Amniotic stem cell (primary cell): ENCODE results near the gene BRD2.

Source experiments
- DNase-seq: peaks from one replicate; lab custom pipeline; 2025; lab: John Stamatoyannopoulos, UW

Gene BRD2

GRCh38 chr6:32949113-32949512, 19.3 kb upstream of the BRD2 start:
- DNase-seq = no peak

DNA sequence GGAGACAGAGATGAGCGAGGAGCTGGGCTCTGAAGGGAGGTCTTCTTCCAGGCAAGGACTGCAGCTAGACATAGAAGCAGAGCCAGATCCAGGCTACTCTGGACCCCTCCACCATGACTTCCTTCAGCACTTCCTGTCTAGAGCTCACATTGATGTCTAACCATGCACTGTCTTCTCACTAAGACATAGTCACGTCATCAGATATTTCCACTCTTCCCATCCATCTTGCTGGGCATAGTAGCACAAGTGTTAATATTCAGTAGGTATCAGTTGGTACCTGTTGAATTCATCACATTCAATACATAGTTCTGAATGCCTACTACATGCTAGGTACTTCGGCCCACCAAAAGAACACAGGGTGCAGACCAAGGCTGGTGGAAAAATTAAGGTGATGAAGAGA, 18.4 kb upstream of the BRD2 start:
- no peak for DNase-seq

DNA sequence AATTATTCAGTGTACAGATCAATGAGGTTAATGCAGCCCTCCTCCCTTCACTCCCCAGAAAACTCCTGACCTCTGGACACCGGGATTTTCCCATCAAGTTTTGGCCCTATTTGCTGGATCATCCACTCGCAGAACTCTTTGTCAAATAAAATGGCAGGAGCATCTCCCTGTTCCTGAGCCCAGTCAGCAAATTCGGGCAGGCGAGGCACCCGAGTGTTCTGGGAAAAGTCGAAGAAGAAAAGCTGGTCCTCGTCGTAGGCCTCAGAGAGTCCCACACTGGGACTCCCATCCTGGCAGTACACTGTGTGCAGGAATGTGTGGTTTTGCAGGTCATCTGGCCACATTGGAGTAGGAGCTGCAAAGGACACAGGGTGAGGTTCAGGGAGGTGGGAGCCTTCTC, 17.9 kb upstream of the BRD2 start:
- DNase-seq = no peak

DNA sequence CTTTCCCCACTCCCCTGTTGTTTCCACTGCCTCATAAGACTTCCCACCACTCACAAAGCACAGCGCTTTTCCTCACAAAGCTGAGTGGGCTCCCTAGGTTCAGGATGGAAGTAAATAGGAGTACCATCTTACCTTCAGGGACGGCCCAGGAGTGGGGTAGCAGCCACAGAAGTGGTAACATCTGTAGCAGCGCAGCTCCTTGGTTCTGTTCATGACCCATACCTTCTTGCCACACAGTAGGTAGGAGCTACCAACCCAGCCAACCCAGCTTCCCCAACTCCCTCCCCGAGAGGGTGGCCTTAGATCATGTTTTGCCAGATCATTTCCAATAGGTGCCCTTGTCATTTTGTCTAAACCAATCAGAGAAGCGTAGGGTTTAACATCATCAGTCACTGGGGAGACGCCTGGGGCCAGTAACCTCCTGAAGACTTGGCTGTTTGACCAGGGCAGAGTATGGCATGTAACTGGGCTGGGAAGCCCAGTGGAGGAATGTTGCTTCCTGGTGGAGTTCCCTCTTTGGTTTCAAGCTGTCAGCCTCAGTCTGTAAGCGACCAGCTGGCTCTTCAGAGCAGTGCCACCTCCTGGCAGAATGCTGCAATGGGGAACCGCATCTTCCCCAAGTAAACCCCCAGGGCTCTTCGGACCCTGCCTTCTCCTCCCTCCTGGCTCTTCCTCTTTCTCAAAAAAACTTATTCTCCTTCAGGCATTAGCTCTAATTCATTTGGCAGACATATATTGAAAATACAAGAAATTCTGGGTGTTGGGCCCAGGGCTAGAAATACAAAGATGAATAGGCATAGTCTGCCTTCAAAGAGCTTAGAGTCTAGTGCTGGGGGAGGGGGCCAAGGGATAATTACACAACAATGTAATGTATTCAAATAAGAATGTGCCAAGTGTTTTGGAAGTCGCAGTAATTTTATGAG, 15.3 kb upstream of the BRD2 start, which contains the start of gene HLA-DMA:
Gene HLA-DMA, minus strand, starts transcription at position 281 of the 923 bp plus-strand sequence. Its CDS starts 61 bp downstream, at position 220.
- peak; percentile 86 for DNase-seq

GRCh38 chr6:32953775-32954174, 14.6 kb upstream of the BRD2 start:
- DNase-seq = no peak

GRCh38 chr6:32954267-32954666, 14.1 kb upstream of the BRD2 start:
- no peak for DNase-seq

DNA sequence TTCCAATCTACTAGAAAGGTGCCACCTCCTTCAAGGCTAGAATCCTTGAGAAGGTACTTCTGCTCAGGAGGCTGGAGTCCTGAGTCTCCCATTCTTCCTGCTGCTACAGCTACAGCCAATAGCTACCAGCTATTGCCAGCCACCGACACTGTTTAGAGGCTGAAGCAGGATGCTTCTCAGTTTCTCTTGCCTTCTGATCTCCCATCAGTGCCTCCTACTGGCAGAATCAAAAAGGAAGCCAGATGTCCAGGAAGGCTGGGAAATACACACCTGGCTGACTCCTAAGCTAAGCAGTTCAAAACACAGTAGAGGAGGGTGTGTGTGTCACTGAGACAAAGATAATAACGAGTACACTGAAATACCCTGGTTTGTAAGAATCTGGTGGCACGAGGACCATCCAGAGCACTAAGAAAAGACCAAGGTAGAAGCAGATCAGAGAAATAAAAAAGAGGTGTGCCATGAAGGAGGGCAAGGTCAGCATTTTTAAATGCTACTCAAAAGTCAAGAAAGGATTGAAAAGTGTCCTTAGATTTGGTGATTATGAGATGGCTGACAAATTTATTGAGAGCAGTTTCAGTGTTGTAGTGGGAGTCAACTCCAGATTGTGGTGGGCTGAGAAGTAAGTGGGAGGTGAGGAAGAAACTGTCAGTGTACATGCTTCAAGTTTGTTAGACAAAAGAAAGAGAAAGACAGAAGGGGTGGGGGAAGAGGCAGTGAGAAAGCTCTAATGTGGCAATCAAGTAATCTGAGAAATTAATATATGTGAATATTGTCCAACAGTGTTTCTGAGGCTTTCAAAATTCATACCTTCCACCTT, 13.2 kb upstream of the BRD2 start:
- no peak for DNase-seq

GRCh38 chr6:32956176-32956575, 12.2 kb upstream of the BRD2 start:
- no peak for DNase-seq

GRCh38 chr6:32960563-32960962, 7.8 kb upstream of the BRD2 start:
- DNase-seq = no peak

DNA sequence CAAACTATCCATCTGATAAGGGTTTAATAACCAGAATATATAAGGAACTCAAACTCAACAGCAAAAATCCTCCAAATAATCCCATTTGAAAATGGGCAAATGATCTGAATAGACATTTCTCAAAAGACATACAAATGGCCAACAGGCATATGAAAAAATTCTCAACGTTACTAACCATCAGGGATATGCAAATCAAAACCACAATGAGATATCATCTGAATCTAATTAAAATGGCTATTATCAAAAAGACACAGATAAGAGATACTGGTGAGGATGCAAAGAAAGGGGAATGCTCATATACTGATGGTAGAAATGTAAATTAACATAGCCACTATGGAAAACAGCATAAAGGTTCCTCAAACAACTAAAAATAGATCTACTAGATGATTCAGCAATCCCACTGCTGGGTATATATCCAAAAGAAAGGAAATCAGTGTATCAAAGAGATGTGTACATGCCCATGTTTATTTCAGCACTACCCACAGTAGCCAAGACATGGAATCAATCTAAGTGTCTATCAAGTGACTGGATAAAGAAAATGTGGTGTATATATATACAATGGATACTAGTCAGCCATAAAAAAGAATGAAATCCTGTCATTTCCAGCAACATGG, 6.1 kb upstream of the BRD2 start:
- no peak for DNase-seq

DNA sequence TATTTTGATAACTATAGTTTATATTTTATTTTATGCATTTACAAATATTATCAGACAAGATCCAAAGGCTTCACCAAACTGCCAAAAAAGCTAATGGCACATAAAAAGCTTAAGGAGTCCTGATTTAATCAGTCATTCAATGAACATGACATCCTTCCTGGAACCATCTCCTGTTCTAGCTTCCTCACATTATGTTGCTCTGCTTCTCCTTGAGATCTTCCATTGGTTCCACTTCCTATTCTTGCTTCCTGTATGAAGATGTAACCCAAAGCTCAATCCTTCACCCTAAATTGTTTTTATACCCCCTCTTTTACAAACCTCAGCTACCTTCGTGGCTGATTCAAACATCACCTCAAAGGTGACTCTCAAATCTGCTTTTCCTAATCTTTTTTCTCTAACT, 4.5 kb upstream of the BRD2 start:
- DNase-seq = no peak

GRCh38 chr6:32964776-32965175, 3.6 kb upstream of the BRD2 start:
- DNase-seq = no peak

GRCh38 chr6:32967151-32968091, 973 bp upstream of the BRD2 start:
- DNase-seq = no peak

DNA sequence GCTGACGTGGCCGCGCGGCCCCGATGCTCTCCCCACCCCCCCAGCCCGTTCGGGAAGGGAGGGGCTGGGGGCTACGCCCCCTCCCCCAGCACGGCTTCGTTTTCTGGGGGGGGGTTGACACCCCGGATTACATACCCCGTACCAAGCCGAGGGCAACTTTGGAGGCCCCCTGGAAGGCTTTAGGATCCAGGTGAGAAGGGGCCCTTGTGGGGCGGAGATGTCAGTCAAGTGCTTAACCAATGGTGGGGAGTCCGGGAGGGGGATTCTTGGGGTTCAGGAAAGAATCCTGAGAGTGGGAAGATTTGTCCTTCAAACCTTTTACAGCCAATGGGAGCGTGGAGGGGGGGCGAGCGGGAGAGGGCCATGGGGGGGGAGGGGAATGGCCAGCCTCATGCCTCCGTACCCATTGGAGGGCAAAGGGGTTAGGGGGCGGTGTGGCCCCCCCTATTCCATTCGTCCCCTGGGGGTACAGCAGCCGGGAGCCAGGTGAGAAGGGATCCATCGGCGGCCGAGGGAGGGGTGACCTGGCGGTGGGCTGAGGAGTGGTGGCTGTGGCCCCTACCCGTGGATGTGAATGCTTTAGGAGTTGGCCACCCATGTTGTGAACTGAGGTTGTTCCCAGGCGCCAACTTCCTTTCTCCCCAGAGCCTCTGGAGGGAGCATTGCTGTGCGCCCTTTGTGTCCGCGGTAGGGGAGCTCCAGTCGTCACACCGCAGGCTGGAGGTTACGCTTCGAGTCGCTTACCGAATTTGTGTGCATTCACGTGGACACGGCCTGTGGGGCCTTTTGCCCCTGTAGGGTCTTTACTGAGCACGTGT, 682 bp downstream of the BRD2 start:
- DNase-seq = peak; percentile 58

- peak; percentile 94 for DNase-seq
Measured at GRCh38 chr6:32969685-32970412, 1.5 kb downstream of the BRD2 start.

- peak; percentile 84 for DNase-seq
Measured at GRCh38 chr6:32970413-32971241, 2.2 kb downstream of the BRD2 start.

GRCh38 chr6:32971242-32971580, 2.8 kb downstream of the BRD2 start:
- no peak for DNase-seq

DNA sequence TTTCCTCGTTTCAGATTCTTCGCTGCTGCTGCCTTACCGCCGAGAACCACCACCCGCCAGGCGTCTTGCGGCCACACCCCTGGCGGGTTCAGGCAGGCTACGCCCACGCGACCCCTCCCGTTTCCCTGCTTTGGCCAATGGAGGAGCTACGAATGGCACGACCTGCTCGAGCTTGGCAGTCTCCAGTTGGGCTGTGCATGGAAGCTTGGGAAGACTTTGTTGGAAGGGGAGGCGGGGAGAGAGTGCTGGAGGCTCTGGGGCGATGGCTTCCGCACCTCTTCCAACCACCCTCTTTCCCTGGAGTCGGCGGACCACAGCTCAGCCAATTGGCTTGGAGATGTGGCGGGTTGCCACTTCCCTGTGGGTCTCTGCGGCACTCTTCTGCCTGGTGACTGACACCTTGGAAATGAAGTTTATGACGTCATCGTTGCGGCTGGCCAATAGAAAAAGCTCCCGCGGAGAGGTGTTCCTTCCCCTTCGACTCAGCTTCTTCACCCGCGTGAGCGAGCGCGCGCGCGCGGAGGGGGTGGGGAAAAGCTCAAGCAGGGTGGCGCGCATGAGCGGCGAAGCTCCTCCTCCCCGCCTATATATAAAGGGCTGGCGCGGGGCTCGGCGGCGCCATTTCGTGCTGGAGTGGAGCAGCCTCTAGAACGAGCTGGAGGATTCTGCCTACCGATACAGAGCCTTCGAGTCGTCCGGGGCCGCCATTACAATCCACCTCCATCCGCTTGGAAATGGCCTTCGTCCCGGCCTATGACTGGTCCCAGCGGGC, 3.4 kb downstream of the BRD2 start:
- DNase-seq = peak; percentile 99
